ENCODE measurements around the gene ABCC4. TPM values are rescaled to one million over a fixed set of nuclear protein-coding genes. Genes with fewer than 3 reads are reported as not detected.

Gene ABCC4
- total and polyA plus RNA-seq, 2 experiments from 2014 or later = 9.8 to 23.3 TPM

DNA sequence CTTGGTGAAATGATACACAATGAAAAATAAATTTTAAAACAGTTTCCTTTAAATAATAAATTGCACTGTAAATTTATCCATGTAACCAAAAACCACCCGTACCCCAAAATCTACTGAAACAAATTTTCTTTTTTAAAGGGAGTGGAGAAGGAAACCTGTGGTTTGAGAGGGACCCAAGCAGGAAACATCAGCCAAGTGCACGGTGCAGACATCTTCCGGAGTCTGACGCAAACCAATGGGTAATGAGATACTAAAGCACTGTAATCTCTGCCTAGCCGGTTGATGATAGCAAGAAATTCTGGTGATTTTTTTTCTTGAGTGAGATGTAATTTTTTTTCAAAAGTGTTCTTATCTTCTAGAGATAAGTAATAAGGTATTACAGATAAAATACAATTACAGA lies 115.4 kb downstream of the ABCC4 start:
- TF ChIP-seq EZH2 (IDR thresholded peaks at IDR 0.05; ENCODE audit: borderline replicate concordance) = no peak
- no peak for TF ChIP-seq EZH2phosphoT487 (IDR thresholded peaks at IDR 0.05; ENCODE audit: low read depth, severe bottlenecking, unreplicated experiment)
- TF ChIP-seq, protein P1, sequence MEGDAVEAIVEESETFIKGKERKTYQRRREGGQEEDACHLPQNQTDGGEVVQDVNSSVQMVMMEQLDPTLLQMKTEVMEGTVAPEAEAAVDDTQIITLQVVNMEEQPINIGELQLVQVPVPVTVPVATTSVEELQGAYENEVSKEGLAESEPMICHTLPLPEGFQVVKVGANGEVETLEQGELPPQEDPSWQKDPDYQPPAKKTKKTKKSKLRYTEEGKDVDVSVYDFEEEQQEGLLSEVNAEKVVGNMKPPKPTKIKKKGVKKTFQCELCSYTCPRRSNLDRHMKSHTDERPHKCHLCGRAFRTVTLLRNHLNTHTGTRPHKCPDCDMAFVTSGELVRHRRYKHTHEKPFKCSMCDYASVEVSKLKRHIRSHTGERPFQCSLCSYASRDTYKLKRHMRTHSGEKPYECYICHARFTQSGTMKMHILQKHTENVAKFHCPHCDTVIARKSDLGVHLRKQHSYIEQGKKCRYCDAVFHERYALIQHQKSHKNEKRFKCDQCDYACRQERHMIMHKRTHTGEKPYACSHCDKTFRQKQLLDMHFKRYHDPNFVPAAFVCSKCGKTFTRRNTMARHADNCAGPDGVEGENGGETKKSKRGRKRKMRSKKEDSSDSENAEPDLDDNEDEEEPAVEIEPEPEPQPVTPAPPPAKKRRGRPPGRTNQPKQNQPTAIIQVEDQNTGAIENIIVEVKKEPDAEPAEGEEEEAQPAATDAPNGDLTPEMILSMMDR (IDR thresholded peaks at IDR 0.05; ENCODE audit: poor library complexity) = no peak
- Histone ChIP-seq H2AFZ (no peak overlapping the region), H3K4me2 (no peak overlapping the region), H3K36me3 (replicated peaks; ENCODE audit: insufficient read depth, low read depth) (no peaks in the 10 kb centered on the region), H3K79me2 (no peaks in the 10 kb centered on the region), H3K9me2 (replicated peaks; ENCODE audit: insufficient read depth) (no peaks in the 10 kb centered on the region), H3K9me3 (ENCODE audit: low read depth) (no peaks in the 10 kb centered on the region), H3K27ac (no peak overlapping the region), H4K20me1 (ENCODE audit: insufficient read depth, poor library complexity, severe bottlenecking) (no peaks in the 10 kb centered on the region), H3K27me3 (no peaks in the 10 kb centered on the region), H3K4me3 (no peak overlapping the region), H3K4me1 (ENCODE audit: insufficient read depth) (no peaks in the 10 kb centered on the region)
- WGBS (ENCODE audit: low lambda C conversion rate, missing lambda C conversion rate) = 82% methylated on average over 5 of the region's 5 CpGs
- DNase-seq (ENCODE audit: low spot score) = no peak

DNA sequence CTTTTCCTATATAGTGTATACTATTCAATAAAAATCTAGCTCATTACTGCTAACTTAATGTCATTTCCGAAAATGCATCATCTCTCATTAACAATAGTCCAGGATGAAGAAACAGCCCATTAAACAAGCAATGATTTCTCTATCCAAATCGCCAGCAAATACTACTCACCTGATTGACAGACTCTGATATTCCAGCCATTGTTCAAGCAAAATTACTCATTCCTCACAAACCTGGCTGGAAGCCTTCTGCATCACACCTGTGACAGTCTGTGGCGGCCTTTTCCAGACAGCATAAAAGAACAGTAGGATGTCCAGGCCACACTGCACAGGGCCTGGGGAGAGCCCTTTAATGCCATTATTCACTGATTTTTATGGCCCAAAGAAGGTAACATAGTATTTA lies 115.9 kb downstream of the ABCC4 start:
- no peak overlapping the region for H2AFZ ChIP-seq
- TF ChIP-seq, protein P1 (IDR thresholded peaks at IDR 0.05; ENCODE audit: poor library complexity) = no peak
- no peak for TF ChIP-seq EZH2 (IDR thresholded peaks at IDR 0.05; ENCODE audit: borderline replicate concordance)
- no peak for TF ChIP-seq EZH2phosphoT487 (IDR thresholded peaks at IDR 0.05; ENCODE audit: low read depth, severe bottlenecking, unreplicated experiment)
- H3K27ac ChIP-seq = no peak overlapping the region
- H4K20me1 ChIP-seq (ENCODE audit: insufficient read depth, poor library complexity, severe bottlenecking) = no peaks in the 10 kb centered on the region
- H3K36me3 ChIP-seq (replicated peaks; ENCODE audit: insufficient read depth, low read depth) = no peaks in the 10 kb centered on the region
- H3K4me3 ChIP-seq = no peak overlapping the region
- no peaks in the 10 kb centered on the region for H3K4me1 ChIP-seq (ENCODE audit: insufficient read depth)
- DNase-seq (ENCODE audit: low spot score) = no peak
- H3K4me2 ChIP-seq = no peak overlapping the region
- no peaks in the 10 kb centered on the region for H3K79me2 ChIP-seq
- no peaks in the 10 kb centered on the region for H3K27me3 ChIP-seq
- 93% methylated on average over 3 of the region's 3 CpGs for WGBS (ENCODE audit: low lambda C conversion rate, missing lambda C conversion rate)
- H3K9me2 ChIP-seq (replicated peaks; ENCODE audit: insufficient read depth) = no peaks in the 10 kb centered on the region
- H3K9me3 ChIP-seq (ENCODE audit: low read depth) = no peaks in the 10 kb centered on the region

DNA sequence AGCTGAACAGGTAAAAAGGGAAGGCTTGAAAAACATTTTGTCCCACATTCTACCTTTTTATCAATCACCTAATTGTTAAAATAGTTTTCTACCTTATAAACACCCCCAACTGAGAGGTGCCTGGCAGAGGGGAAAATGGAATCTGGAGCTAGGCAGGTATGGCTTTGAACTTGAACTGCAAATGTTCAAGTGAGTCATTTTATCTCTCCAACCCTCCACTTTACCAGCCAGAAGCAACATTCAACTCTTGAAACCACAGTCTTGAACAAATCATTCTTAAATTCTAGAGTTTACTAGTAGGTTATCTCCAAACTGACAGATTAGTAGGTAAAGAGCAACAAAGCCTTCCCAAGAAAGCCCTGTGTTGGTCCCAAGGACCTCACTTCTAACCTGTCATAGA lies 116.9 kb downstream of the ABCC4 start:
- DNase-seq (ENCODE audit: low spot score) = no peak
- TF ChIP-seq, protein P1 (IDR thresholded peaks at IDR 0.05; ENCODE audit: poor library complexity) = no peak
- TF ChIP-seq EZH2 (IDR thresholded peaks at IDR 0.05; ENCODE audit: borderline replicate concordance) (no peak), EZH2phosphoT487 (IDR thresholded peaks at IDR 0.05; ENCODE audit: low read depth, severe bottlenecking, unreplicated experiment) (no peak)

More for the DNA sequence above, 116.9 kb downstream of the ABCC4 start:
- Histone ChIP-seq H3K36me3 (replicated peaks; ENCODE audit: insufficient read depth, low read depth) (no peaks in the 10 kb centered on the region), H3K4me3 (no peak overlapping the region), H3K4me1 (ENCODE audit: insufficient read depth) (no peaks in the 10 kb centered on the region), H3K4me2 (no peak overlapping the region), H3K27ac (no peak overlapping the region), H3K79me2 (no peaks in the 10 kb centered on the region), H2AFZ (no peak overlapping the region), H4K20me1 (ENCODE audit: insufficient read depth, poor library complexity, severe bottlenecking) (no peaks in the 10 kb centered on the region), H3K9me3 (ENCODE audit: low read depth) (no peaks in the 10 kb centered on the region), H3K9me2 (replicated peaks; ENCODE audit: insufficient read depth) (no peaks in the 10 kb centered on the region), H3K27me3 (no peaks in the 10 kb centered on the region)

All from hepatocyte (in vitro differentiated cells).